Mesothelial cell of epicardium (in vitro differentiated cells): Measurements from ENCODE around the gene SPINK1. TPM values are rescaled to one million over a fixed set of nuclear protein-coding genes. Genes with fewer than 3 reads are reported as not detected.

Experiments used
- DNase-seq, 2 experiments: peaks; one replicate each; pipeline ENCODE4 v3.0.0; 2021; ENCODE audit warnings: low spot score in 2 of 2; ENCODE audit not compliant: unreplicated experiment in 2 of 2
- H3K27ac Mint-ChIP-seq: 2 replicates; pipeline ENCODE4 v1.8.0; 2021; ENCODE audit warnings: mixed read lengths
- H3K27me3 Mint-ChIP-seq: 2 replicates; pipeline ENCODE4 v1.8.0; 2021; ENCODE audit warnings: low read depth, mixed read lengths
- H3K36me3 Mint-ChIP-seq: 2 replicates; pipeline ENCODE4 v1.8.0; 2021; ENCODE audit warnings: mixed read lengths
- H3K4me1 Mint-ChIP-seq: 2 replicates; pipeline ENCODE4 v1.8.0; 2021; ENCODE audit warnings: mixed read lengths
- H3K4me3 Mint-ChIP-seq: 2 replicates; pipeline ENCODE4 v1.8.0; 2021; ENCODE audit warnings: mild to moderate bottlenecking, moderate library complexity, mixed read lengths
- H3K9me3 Mint-ChIP-seq: 2 replicates; pipeline ENCODE4 v1.8.0; 2021; ENCODE audit warnings: mixed read lengths
- total RNA-seq: library from RNA; stranded (reverse); gene quantifications from 3 replicates; pipeline ENCODE4 v1.2.1, GENCODE V29; 2021
- TF ChIP-seq, protein P1 (sequence below): fragments of 200-600 bp; sonication (generic); IDR thresholded peaks from one replicate; pipeline ENCODE4 v1.5.0; 2021; ENCODE audit warnings: antibody characterized with exemption; ENCODE audit not compliant: unreplicated experiment

SPINK1 gene
- total RNA-seq, 1 donor from 2014 or later, result 1.4 TPM

GRCh38 chr5:147786142-147786541, 45.3 kb downstream of the SPINK1 start:
- no peak for DNase-seq
- Mint-ChIP-seq H3K36me3 (no peaks in the 10 kb centered on the region), H3K4me3 (no peak overlapping the region), H3K27ac (no peak overlapping the region), H3K27me3 (peaks cover 6% of the 10 kb centered on the region), H3K4me1 (peaks cover 13% of the 10 kb centered on the region), H3K9me3 (no peaks in the 10 kb centered on the region)
- TF ChIP-seq, protein P1, sequence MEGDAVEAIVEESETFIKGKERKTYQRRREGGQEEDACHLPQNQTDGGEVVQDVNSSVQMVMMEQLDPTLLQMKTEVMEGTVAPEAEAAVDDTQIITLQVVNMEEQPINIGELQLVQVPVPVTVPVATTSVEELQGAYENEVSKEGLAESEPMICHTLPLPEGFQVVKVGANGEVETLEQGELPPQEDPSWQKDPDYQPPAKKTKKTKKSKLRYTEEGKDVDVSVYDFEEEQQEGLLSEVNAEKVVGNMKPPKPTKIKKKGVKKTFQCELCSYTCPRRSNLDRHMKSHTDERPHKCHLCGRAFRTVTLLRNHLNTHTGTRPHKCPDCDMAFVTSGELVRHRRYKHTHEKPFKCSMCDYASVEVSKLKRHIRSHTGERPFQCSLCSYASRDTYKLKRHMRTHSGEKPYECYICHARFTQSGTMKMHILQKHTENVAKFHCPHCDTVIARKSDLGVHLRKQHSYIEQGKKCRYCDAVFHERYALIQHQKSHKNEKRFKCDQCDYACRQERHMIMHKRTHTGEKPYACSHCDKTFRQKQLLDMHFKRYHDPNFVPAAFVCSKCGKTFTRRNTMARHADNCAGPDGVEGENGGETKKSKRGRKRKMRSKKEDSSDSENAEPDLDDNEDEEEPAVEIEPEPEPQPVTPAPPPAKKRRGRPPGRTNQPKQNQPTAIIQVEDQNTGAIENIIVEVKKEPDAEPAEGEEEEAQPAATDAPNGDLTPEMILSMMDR, result no peak

GRCh38 chr5:147784146-147784987, 47.1 kb downstream of the SPINK1 start:
- H3K4me3 Mint-ChIP-seq, result no peak overlapping the region
- H3K27ac Mint-ChIP-seq, result no peak overlapping the region
- H3K27me3 Mint-ChIP-seq, result peaks cover 6% of the 10 kb centered on the region
- H3K9me3 Mint-ChIP-seq, result no peaks in the 10 kb centered on the region
- DNase-seq, result no peak
- peaks cover 17% of the 10 kb centered on the region for H3K4me1 Mint-ChIP-seq
- TF ChIP-seq, protein P1, result no peak
- H3K36me3 Mint-ChIP-seq, result no peaks in the 10 kb centered on the region

DNA sequence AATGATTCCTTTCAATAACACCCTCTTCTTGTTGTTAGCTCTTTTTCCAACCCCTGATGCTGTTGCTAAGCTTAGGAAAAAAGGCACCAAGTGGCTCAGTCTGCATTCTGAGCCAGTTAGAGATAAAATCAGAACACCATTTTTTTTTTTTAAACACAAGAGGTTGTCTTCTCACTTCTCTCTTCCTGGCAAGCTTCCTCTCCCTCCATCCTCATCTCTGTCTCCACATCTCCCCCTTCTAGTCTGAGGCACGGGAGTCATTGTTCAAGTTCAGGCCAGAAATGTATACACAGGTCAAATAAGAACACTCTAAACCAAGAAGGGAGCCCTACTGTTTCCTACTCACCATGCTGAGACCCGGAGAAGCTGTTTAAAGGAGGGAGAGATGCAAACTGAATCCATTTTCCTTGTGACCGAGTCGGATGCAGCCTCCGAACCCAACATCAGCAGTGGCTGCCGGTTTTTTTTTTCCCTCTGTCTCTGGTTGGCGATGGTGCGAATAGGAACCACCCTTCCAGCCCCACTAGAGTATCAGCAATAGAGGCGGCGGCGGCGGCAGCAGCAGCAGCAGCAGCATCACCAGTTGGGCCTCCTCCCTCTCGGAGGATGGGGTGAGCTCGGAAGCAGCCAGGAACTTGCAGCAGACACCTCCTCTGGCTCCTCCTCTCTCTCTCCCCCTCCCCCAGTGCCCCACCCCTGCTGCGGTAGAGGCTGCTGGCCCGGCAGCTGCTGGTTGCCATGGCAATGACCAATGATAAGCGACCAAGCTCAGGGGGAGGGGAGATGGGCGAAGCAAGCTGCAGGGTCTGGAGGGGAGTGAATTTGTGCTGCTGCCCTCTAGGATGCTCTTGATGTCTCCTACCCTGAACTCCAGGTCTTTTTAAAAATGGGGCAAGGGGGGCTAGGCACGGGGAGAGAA, 49.1 kb downstream of the SPINK1 start, which contains the start of gene JAKMIP2:
TSS of gene JAKMIP2 (minus strand) at position 619 of the 919 bp plus-strand sequence. CDS start 110,922 bp downstream, outside the sequence.
- TF ChIP-seq, protein P1, result no peak
- Mint-ChIP-seq H3K36me3 (no peaks in the 10 kb centered on the region), H3K27me3 (peaks cover 6% of the 10 kb centered on the region), H3K9me3 (no peaks in the 10 kb centered on the region), H3K4me1 (peaks cover 17% of the 10 kb centered on the region), H3K4me3 (peak within 1 kb of the TSS; percentile 66), H3K27ac (peak within 1 kb of the TSS; percentile 62)
- peak; percentile 76 to 78 for DNase-seq

DNA sequence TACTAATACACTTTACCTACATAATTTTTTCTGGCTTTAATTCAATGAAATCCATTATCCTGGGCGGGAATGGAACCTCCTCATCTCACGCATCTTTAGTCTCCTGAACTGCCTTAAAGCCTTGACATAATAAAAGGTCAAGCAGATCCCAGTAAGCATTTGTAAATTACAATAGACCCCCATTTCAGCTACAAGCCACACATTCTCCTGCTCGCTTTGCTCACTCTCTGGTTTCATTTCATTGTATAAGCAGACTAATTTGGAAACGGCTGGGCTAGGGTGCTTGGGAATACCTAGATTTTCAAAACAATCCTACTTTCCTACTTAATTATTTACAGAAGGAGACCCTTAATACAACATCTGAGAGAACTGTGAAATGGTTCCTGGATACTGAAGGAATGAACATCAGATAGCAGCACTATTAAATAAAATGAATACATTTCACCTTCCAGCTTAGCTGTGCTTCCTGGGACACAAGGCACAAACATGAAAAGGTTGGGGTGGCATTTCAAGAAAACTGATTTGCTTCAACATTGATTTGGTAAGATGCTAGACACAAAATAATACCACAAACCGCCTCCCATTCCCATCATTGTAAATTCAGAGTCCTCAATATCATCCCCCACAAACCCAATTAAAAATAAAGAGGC, 50.4 kb downstream of the SPINK1 start:
- Mint-ChIP-seq H3K4me3 (peak overlapping the region; percentile 2), H3K9me3 (peaks cover 3% of the 10 kb centered on the region), H3K36me3 (no peaks in the 10 kb centered on the region), H3K27ac (peak overlapping the region; percentile 0), H3K4me1 (peaks cover 17% of the 10 kb centered on the region), H3K27me3 (peaks cover 6% of the 10 kb centered on the region)
- no peak for DNase-seq
- TF ChIP-seq, protein P1, result no peak

DNA sequence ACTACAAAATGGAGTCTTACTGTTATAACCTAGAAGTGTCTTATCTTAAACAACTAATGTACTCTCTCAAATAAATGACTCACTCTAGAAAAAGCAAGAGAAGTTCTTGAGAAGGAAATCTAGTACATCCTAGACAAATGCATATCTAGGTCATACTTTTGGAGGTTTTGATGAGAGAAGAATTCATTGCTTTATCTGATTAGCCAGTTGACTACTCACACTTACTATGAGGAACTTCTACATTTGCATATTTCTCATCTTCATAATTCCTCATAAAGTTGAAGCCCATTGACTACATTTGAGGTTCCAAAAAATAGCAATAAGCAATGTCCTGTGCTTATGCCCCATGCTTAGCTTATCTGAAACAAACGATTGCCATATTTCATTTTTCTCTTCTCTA, 51.8 kb downstream of the SPINK1 start:
- Mint-ChIP-seq H3K27me3 (peaks cover 6% of the 10 kb centered on the region), H3K4me3 (no peak overlapping the region), H3K27ac (no peak overlapping the region), H3K9me3 (peaks cover 3% of the 10 kb centered on the region), H3K4me1 (peaks cover 17% of the 10 kb centered on the region), H3K36me3 (peaks cover 2% of the 10 kb centered on the region)
- TF ChIP-seq, protein P1, result no peak
- DNase-seq, result no peak
